HepG2 (cell line): Measurements from ENCODE around the gene RABGAP1L. TPM values are rescaled to one million over a fixed set of nuclear protein-coding genes. Genes with fewer than 3 reads are reported as not detected.

Experiments used
- CTCF ChIP-seq: sonication (generic); formaldehyde crosslinking; IDR thresholded peaks from 2 replicates; pipeline ENCODE4 v1.5.0; 2020; ENCODE audit warnings: mild to moderate bottlenecking, missing genetic modification reagents, moderate library complexity
- HOXA9 ChIP-seq: sonication (generic); formaldehyde crosslinking; IDR thresholded peaks from 2 replicates; pipeline ENCODE4 v1.8.1; 2022; ENCODE audit warnings: missing genetic modification reagents, mild to moderate bottlenecking, moderate library complexity, borderline replicate concordance
- ZHX2 ChIP-seq, 2 experiments: sonication (generic) in 1 of 2; formaldehyde crosslinking in 1 of 2; IDR thresholded peaks; 2 replicates each; pipeline versions ENCODE4 v1.6.1 to v1.9.0; 2014 to 2022; ENCODE audit warnings: antibody characterized with exemption in 1 of 2, borderline replicate concordance in 1 of 2, inconsistent platforms in 1 of 2, low read depth in 1 of 2, missing genetic modification reagents in 1 of 2
- polyA plus RNA-seq, 8 experiments: library from polyadenylated mRNA; depleted of rRNA in 3 of 8; stranded (reverse) in 7 of 8; unstranded in 1 of 8; fragments of >200 nt; fragmentation: Illumina TruSeq in 4 of 8; extraction: Trizol in 4 of 8; gene quantifications; 2 replicates each; pipeline versions ENCODE4 v1.2.1 to v1.2.3, GENCODE V29; 2011 to 2016; ENCODE audit warnings: low read depth in 4 of 8, missing spikeins in 1 of 8, mixed read lengths in 1 of 8; ENCODE audit not compliant: insufficient read depth in 1 of 8
- total RNA-seq, 5 experiments: library from RNA; depleted of rRNA; stranded (reverse); fragments of >200 nt; fragmentation: Illumina TruSeq; extraction: Trizol; gene quantifications; 2 replicates each; pipeline ENCODE4 v1.2.3, GENCODE V29; 2016; ENCODE audit warnings: low read depth in 1 of 5
- TF ChIP-seq, protein P1 (sequence below): sonication (generic); formaldehyde crosslinking; IDR thresholded peaks from 2 replicates; pipeline ENCODE4 v1.5.0; 2020; ENCODE audit warnings: mild to moderate bottlenecking, missing genetic modification reagents, borderline replicate concordance
- TF ChIP-seq, protein P2 (sequence below): sonication (generic); formaldehyde crosslinking; IDR thresholded peaks from 2 replicates; pipeline ENCODE4 v1.4.0; 2020; ENCODE audit warnings: missing genetic modification reagents

RABGAP1L gene
- total and polyA plus RNA-seq, 2 of the 13 experiments (the other 11 are each of a cell fraction or from before 2014, with no cell fraction given), result 7.9 to 22.6 TPM

DNA sequence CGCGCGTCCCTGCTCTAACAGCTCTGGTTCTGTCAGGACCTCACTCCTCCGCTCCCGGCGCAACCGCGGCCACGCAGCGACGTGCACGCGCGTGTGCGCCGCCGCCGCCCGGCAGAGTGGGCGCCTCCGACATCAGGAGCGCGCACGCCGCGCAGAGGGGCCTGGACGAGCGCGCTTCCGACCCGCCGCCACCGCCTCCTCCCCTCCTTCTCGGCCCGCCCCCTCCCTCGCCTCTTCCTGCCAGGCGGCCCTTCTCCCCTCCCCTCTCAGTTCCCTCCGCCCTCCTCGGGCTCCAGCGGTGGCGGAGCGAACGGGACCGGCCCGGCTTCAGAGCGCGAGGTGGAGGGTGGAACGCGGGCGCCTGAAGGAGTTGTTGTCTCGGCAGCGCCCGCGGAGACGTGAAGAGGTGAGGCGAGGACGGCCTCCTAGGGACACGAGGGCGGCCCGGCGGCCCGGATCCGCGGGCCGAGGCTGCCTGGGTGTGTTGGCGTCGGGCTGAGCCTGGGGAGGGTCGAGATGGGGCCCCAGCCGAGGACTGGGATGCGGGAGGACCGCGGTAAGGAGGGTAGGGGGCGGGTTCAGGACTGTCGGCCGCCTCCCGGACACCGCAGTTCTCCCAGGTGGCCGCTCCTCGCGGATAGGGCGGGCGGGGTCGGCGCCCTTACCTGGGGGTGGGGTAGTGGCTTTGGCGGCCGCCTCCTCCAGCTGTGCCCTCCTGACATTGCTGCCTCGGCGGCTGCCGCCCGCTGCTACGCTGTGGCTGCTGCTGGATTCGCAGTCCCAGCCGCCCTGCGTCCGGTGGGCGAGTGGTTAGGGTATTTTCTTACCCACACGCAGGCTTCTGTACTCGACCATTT, at the start of gene RABGAP1L (continued):
- TF ChIP-seq ZHX2 (IDR thresholded peaks at IDR 0.05; ENCODE audit: low read depth), result no peak
- TF ChIP-seq ZHX2 (CRISPR knock-in tag; IDR thresholded peaks at IDR 0.05; ENCODE audit: borderline replicate concordance), result no peak
- no peak; the same call in 1 of the 2 replicates for TF ChIP-seq CTCF (CRISPR knock-in tag)
- TF ChIP-seq HOXA9 (CRISPR knock-in tag), result 0 out of 2 replicates have a peak, but pooled peaks have one; percentile 35
- TF ChIP-seq, protein P1, sequence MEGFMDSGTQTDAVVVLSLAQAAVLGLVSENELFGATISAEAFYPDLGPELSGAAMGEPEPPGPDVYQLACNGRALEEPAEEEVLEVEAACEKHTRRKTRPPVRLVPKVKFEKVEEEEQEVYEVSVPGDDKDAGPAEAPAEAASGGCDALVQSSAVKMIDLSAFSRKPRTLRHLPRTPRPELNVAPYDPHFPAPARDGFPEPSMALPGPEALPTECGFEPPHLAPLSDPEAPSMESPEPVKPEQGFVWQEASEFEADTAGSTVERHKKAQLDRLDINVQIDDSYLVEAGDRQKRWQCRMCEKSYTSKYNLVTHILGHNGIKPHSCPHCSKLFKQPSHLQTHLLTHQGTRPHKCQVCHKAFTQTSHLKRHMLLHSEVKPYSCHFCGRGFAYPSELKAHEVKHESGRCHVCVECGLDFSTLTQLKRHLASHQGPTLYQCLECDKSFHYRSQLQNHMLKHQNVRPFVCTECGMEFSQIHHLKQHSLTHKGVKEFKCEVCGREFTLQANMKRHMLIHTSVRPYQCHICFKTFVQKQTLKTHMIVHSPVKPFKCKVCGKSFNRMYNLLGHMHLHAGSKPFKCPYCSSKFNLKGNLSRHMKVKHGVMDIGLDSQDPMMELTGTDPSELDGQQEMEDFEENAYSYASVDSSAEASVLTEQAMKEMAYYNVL (CRISPR knock-in tag), result no peak
- TF ChIP-seq, protein P2, sequence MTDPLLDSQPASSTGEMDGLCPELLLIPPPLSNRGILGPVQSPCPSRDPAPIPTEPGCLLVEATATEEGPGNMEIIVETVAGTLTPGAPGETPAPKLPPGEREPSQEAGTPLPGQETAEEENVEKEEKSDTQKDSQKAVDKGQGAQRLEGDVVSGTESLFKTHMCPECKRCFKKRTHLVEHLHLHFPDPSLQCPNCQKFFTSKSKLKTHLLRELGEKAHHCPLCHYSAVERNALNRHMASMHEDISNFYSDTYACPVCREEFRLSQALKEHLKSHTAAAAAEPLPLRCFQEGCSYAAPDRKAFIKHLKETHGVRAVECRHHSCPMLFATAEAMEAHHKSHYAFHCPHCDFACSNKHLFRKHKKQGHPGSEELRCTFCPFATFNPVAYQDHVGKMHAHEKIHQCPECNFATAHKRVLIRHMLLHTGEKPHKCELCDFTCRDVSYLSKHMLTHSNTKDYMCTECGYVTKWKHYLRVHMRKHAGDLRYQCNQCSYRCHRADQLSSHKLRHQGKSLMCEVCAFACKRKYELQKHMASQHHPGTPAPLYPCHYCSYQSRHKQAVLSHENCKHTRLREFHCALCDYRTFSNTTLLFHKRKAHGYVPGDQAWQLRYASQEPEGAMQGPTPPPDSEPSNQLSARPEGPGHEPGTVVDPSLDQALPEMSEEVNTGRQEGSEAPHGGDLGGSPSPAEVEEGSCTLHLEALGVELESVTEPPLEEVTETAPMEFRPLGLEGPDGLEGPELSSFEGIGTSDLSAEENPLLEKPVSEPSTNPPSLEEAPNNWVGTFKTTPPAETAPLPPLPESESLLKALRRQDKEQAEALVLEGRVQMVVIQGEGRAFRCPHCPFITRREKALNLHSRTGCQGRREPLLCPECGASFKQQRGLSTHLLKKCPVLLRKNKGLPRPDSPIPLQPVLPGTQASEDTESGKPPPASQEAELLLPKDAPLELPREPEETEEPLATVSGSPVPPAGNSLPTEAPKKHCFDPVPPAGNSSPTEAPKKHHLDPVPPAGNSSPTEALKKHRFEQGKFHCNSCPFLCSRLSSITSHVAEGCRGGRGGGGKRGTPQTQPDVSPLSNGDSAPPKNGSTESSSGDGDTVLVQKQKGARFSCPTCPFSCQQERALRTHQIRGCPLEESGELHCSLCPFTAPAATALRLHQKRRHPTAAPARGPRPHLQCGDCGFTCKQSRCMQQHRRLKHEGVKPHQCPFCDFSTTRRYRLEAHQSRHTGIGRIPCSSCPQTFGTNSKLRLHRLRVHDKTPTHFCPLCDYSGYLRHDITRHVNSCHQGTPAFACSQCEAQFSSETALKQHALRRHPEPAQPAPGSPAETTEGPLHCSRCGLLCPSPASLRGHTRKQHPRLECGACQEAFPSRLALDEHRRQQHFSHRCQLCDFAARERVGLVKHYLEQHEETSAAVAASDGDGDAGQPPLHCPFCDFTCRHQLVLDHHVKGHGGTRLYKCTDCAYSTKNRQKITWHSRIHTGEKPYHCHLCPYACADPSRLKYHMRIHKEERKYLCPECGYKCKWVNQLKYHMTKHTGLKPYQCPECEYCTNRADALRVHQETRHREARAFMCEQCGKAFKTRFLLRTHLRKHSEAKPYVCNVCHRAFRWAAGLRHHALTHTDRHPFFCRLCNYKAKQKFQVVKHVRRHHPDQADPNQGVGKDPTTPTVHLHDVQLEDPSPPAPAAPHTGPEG, result no peak
